ENCODE measurements around the gene PTPRN2. TPM values are rescaled to one million over a fixed set of nuclear protein-coding genes. Genes with fewer than 3 reads are reported as not detected.
"Not testable (repeated sequence)": the region's sequence is repeated elsewhere in the genome, so short reads cannot be mapped to it uniquely, and the experiment has no call there.

The PTPRN2 gene
- total RNA-seq, 8 experiments from 2014 or later, result 0.10 to 19.7 (median 10.8) TPM; not detected in 1

- H3K27ac ChIP-seq, result no peak overlapping the region
- no peaks in the 10 kb centered on the region for H3K4me1 ChIP-seq (replicated peaks in 1 of 2)
- in situ Hi-C loops (cut with MboI; ENCODE audit: low pct_unique_long_range_greater_than_20kb in 2 of 9, low sequenced_read_pairs in 9 of 9, unreplicated experiment in 9 of 9), result no loop called here
- 0 to 56% (median 34%) methylated on average over 1 to 3 of the region's 3 CpGs; no CpG with 5 or more reads in 2 of the 10 experiments for WGBS, 10 experiments
- no peak for ATAC-seq (replicated peaks in 6 of 8)
- H3K4me3 ChIP-seq, result no peak overlapping the region
Observed at GRCh38 chr7:157949711-157950110, 637.9 kb downstream of the PTPRN2 start.

GRCh38 chr7:157947504-157947903 lies 640.1 kb downstream of the PTPRN2 start:
- Histone ChIP-seq H3K4me1 (replicated peaks in 1 of 2) (no peaks in the 10 kb centered on the region), H3K4me3 (no peak overlapping the region), H3K27ac (no peak overlapping the region)
- WGBS, 10 experiments, result 0 to 94% (median 33%) methylated on average over 1 to 3 of the region's 3 CpGs; no CpG with 5 or more reads in 1 of the 10 experiments
- ATAC-seq (replicated peaks in 6 of 8), result no peak
- in situ Hi-C loops (cut with MboI; ENCODE audit: low pct_unique_long_range_greater_than_20kb in 2 of 9, low sequenced_read_pairs in 9 of 9, unreplicated experiment in 9 of 9), result no loop called here

- ATAC-seq (replicated peaks in 6 of 8), result no peak
- H3K4me3 ChIP-seq, result no peak overlapping the region
- no peak overlapping the region for H3K27ac ChIP-seq
- in situ Hi-C loops (cut with MboI; ENCODE audit: low pct_unique_long_range_greater_than_20kb in 2 of 9, low sequenced_read_pairs in 9 of 9, unreplicated experiment in 9 of 9), result no loop called here
- no peaks in the 10 kb centered on the region for H3K4me1 ChIP-seq (replicated peaks in 1 of 2)
- 25 to 86% (median 54%) methylated on average over 1 to 8 of the region's 9 CpGs; no CpG with 5 or more reads in 5 of the 10 experiments for WGBS, 10 experiments
Observed at GRCh38 chr7:157946398-157947060, 641.1 kb downstream of the PTPRN2 start.

GRCh38 chr7:157945401-157945800 lies 642.2 kb downstream of the PTPRN2 start:
- H3K27ac ChIP-seq, result no peak overlapping the region
- H3K4me3 ChIP-seq, result no peak overlapping the region
- no peak for ATAC-seq (replicated peaks in 6 of 8)
- H3K4me1 ChIP-seq (replicated peaks in 1 of 2), result no peaks in the 10 kb centered on the region
- WGBS, 10 experiments, result 36 to 100% (median 85%) methylated on average over 3 to 11 of the region's 19 CpGs; no CpG with 5 or more reads in 4 of the 10 experiments
- in situ Hi-C loops (cut with MboI; ENCODE audit: low pct_unique_long_range_greater_than_20kb in 2 of 9, low sequenced_read_pairs in 9 of 9, unreplicated experiment in 9 of 9), result no loop called here

- ATAC-seq (replicated peaks in 6 of 8), result no peak
- Histone ChIP-seq H3K4me3 (no peak overlapping the region), H3K4me1 (replicated peaks in 1 of 2) (no peaks in the 10 kb centered on the region), H3K27ac (no peak overlapping the region)
- 80% methylated on average over 2 of the region's 10 CpGs; no CpG with 5 or more reads in 9 of the 10 experiments for WGBS, 10 experiments
- in situ Hi-C loops (cut with MboI; ENCODE audit: low pct_unique_long_range_greater_than_20kb in 2 of 9, low sequenced_read_pairs in 9 of 9, unreplicated experiment in 9 of 9), result no loop called here
Observed at GRCh38 chr7:157944734-157945291, 642.8 kb downstream of the PTPRN2 start.

GRCh38 chr7:157944051-157944450 lies 643.6 kb downstream of the PTPRN2 start:
- no peak overlapping the region for H3K4me3 ChIP-seq
- 16 to 80% (median 45%) methylated on average over 2 to 9 of the region's 14 CpGs; no CpG with 5 or more reads in 2 of the 10 experiments for WGBS, 10 experiments
- in situ Hi-C loops (cut with MboI; ENCODE audit: low pct_unique_long_range_greater_than_20kb in 2 of 9, low sequenced_read_pairs in 9 of 9, unreplicated experiment in 9 of 9), result no loop called here
- no peaks in the 10 kb centered on the region for H3K4me1 ChIP-seq (replicated peaks in 1 of 2)
- H3K27ac ChIP-seq, result no peak overlapping the region
- ATAC-seq (replicated peaks in 6 of 8), result no peak

GRCh38 chr7:157943561-157943960 lies 644.1 kb downstream of the PTPRN2 start:
- H3K27ac ChIP-seq, result no peak overlapping the region
- H3K4me3 ChIP-seq, result no peak overlapping the region
- in situ Hi-C loops (cut with MboI; ENCODE audit: low pct_unique_long_range_greater_than_20kb in 2 of 9, low sequenced_read_pairs in 9 of 9, unreplicated experiment in 9 of 9), result no loop called here
- WGBS, 10 experiments, result 37 to 100% (median 55%) methylated on average over 1 to 4 of the region's 6 CpGs; no CpG with 5 or more reads in 6 of the 10 experiments
- no peak for ATAC-seq (replicated peaks in 6 of 8)
- H3K4me1 ChIP-seq (replicated peaks in 1 of 2), result no peaks in the 10 kb centered on the region

- Histone ChIP-seq H3K4me3 (no peak overlapping the region), H3K27ac (no peak overlapping the region), H3K4me1 (replicated peaks in 1 of 2) (no peaks in the 10 kb centered on the region)
- in situ Hi-C loops (cut with MboI; ENCODE audit: low pct_unique_long_range_greater_than_20kb in 2 of 9, low sequenced_read_pairs in 9 of 9, unreplicated experiment in 9 of 9), result no loop called here
- no CpG with 5 or more reads among the region's 4 CpGs for WGBS, 10 experiments
- no peak for ATAC-seq (replicated peaks in 6 of 8)
Observed at GRCh38 chr7:157941210-157941609, 646.4 kb downstream of the PTPRN2 start.

GRCh38 chr7:157940497-157940896 lies 647.1 kb downstream of the PTPRN2 start:
- in situ Hi-C loops (cut with MboI; ENCODE audit: low pct_unique_long_range_greater_than_20kb in 2 of 9, low sequenced_read_pairs in 9 of 9, unreplicated experiment in 9 of 9), result no loop called here
- no peak overlapping the region for H3K27ac ChIP-seq
- no peaks in the 10 kb centered on the region for H3K4me1 ChIP-seq (replicated peaks in 1 of 2)
- no peak for ATAC-seq (replicated peaks in 6 of 8)
- WGBS, 10 experiments, result 80% methylated on average over 2 of the region's 7 CpGs; no CpG with 5 or more reads in 9 of the 10 experiments
- no peak overlapping the region for H3K4me3 ChIP-seq

GRCh38 chr7:157938211-157938610 lies 649.4 kb downstream of the PTPRN2 start:
- Histone ChIP-seq H3K27ac (no peak overlapping the region), H3K4me3 (no peak overlapping the region), H3K4me1 (replicated peaks in 1 of 2) (no peaks in the 10 kb centered on the region)
- 0 to 83% (median 0%) methylated on average over 1 to 3 of the region's 4 CpGs; no CpG with 5 or more reads in 5 of the 10 experiments for WGBS, 10 experiments
- in situ Hi-C loops (cut with MboI; ENCODE audit: low pct_unique_long_range_greater_than_20kb in 2 of 9, low sequenced_read_pairs in 9 of 9, unreplicated experiment in 9 of 9), result no loop called here
- no peak for ATAC-seq (replicated peaks in 6 of 8)

- ATAC-seq (replicated peaks in 6 of 8), result no peak
- in situ Hi-C loops (cut with MboI; ENCODE audit: low pct_unique_long_range_greater_than_20kb in 2 of 9, low sequenced_read_pairs in 9 of 9, unreplicated experiment in 9 of 9), result no loop called here
- H3K27ac ChIP-seq, result no peak overlapping the region
- WGBS, 10 experiments, result 30 to 96% (median 76%) methylated on average over 2 to 10 of the region's 16 CpGs; no CpG with 5 or more reads in 2 of the 10 experiments
- no peaks in the 10 kb centered on the region for H3K4me1 ChIP-seq (replicated peaks in 1 of 2)
- no peak overlapping the region for H3K4me3 ChIP-seq
Observed at GRCh38 chr7:157937406-157937805, 650.2 kb downstream of the PTPRN2 start.

GRCh38 chr7:157936976-157937375 lies 650.6 kb downstream of the PTPRN2 start:
- in situ Hi-C loops (cut with MboI; ENCODE audit: low pct_unique_long_range_greater_than_20kb in 2 of 9, low sequenced_read_pairs in 9 of 9, unreplicated experiment in 9 of 9), result no loop called here
- no peak for ATAC-seq (replicated peaks in 6 of 8)
- Histone ChIP-seq H3K27ac (no peak overlapping the region), H3K4me1 (replicated peaks in 1 of 2) (no peaks in the 10 kb centered on the region), H3K4me3 (no peak overlapping the region)
- WGBS, 10 experiments, result 14 to 91% (median 49%) methylated on average over 1 to 7 of the region's 8 CpGs; no CpG with 5 or more reads in 4 of the 10 experiments

GRCh38 chr7:157935721-157936120 lies 651.9 kb downstream of the PTPRN2 start:
- in situ Hi-C loops (cut with MboI; ENCODE audit: low pct_unique_long_range_greater_than_20kb in 2 of 9, low sequenced_read_pairs in 9 of 9, unreplicated experiment in 9 of 9); ATAC-seq (replicated peaks in 6 of 8); H3K4me3 ChIP-seq; H3K4me1 ChIP-seq (replicated peaks in 1 of 2); H3K27ac ChIP-seq: not testable (repeated sequence)
- WGBS, 10 experiments, result 0 to 67% (median 28%) methylated on average over 1 to 8 of the region's 11 CpGs; no CpG with 5 or more reads in 4 of the 10 experiments
